Right cardiac atrium (tissue), 5 donors: ENCODE data around the gene SPATA31E1. TPM values are rescaled to one million over a fixed set of nuclear protein-coding genes. Genes with fewer than 3 reads are reported as not detected.

Source experiments
- ATAC-seq, 2 donors: fragments of 200-7000 bp; cut with Tn5 transposase; one replicate each; pipeline versions ENCODE4 v1.8.0 to v1.9.1; 2020; ENCODE audit warnings: moderate library complexity in 2 of 2, mild to moderate bottlenecking in 1 of 2
- DNase-seq, 3 donors: peaks; one replicate each; pipeline ENCODE4 v3.0.0-alpha.2; 2020
- H3K27ac ChIP-seq: one replicate; pipeline ENCODE4 v1.5.1; 2013; ENCODE audit warnings: mild to moderate bottlenecking, low read length, control low read depth, moderate library complexity
- H3K27me3 ChIP-seq: one replicate; pipeline ENCODE4 v1.6.1; 2013; ENCODE audit not compliant: control insufficient read depth, insufficient read depth
- H3K4me1 ChIP-seq: one replicate; pipeline ENCODE4 v1.6.1; 2013; ENCODE audit warnings: low read length; ENCODE audit not compliant: control insufficient read depth, insufficient read depth
- H3K4me3 ChIP-seq: one replicate; pipeline ENCODE4 v1.5.1; 2013; ENCODE audit warnings: low read length, control low read depth
- H3K9me3 ChIP-seq: one replicate; pipeline ENCODE4 v1.6.1; 2013; ENCODE audit warnings: low read length; ENCODE audit not compliant: control insufficient read depth
- WGBS: extraction: QIAGEN DNeasy Blood & Tissue Kit; methylation state at CpG from one replicate; pipeline ENCODE4 v1.1.7; 2013; 5-methylcytosine and 5-hydroxymethylcytosine counted together
- intact Hi-C, 4 donors: fragments of 100-400 bp; cut with DNase I; formaldehyde crosslinking; loops; one replicate each; pipeline versions ENCODE4 v1.11.0 to v1.14.0; 2022 to 2023
- polyA plus RNA-seq: library from polyadenylated mRNA; stranded (reverse); fragments of 200-250 nt; gene quantifications from one replicate; pipeline ENCODE4 v1.2.3, GENCODE V29; 2013
- total RNA-seq, 4 donors: library from RNA; stranded (reverse); fragmentation: NEBNext Ultra II Directional; extraction: Animal tissue kit (Norgen Biotek cat#: 25700); gene quantifications; one replicate each; pipeline ENCODE4 v1.2.1, GENCODE V29; 2021
- donor health status: healthy with polysubstance abuse.
- donor health status: DM: no; HTN: yes; CAD: no.
- donor health status: DM: no; HTN: no; CAD: no.
- donor health status: DM: no; HTN: yes; CAD: no; lungs with severe emphysema.
- donor health status: DM: yes; HTN: yes; CAD: no.

SPATA31E1 gene
- total and polyA plus RNA-seq, 5 donors: not detected

- no peaks in the 10 kb centered on the region for H3K9me3 ChIP-seq
- no peak overlapping the region for H3K27ac ChIP-seq
- 79% methylated on average over 7 of the region's 7 CpGs for WGBS
- no peak for DNase-seq
- intact Hi-C loops: no loop called here
- H3K27me3 ChIP-seq: no peaks in the 10 kb centered on the region
- H3K4me1 ChIP-seq: no peaks in the 10 kb centered on the region
- no peak overlapping the region for H3K4me3 ChIP-seq
- no peak for ATAC-seq
Observed at GRCh38 chr9:87853302-87853701, 29.4 kb upstream of the SPATA31E1 start.

GRCh38 chr9:87853876-87854579 is 28.6 kb upstream of the SPATA31E1 start:
- Histone ChIP-seq H3K4me1 (no peaks in the 10 kb centered on the region), H3K9me3 (no peaks in the 10 kb centered on the region), H3K27ac (no peak overlapping the region), H3K27me3 (no peaks in the 10 kb centered on the region), H3K4me3 (no peak overlapping the region)
- DNase-seq (no peak), ATAC-seq (no peak)
- intact Hi-C loops: no loop called here
- 83% methylated on average over 3 of the region's 3 CpGs for WGBS

GRCh38 chr9:87854580-87854955 is 28.1 kb upstream of the SPATA31E1 start:
- H3K27me3 ChIP-seq: no peaks in the 10 kb centered on the region
- intact Hi-C loops: no loop called here
- H3K4me1 ChIP-seq: no peaks in the 10 kb centered on the region
- no peak overlapping the region for H3K4me3 ChIP-seq
- no peak overlapping the region for H3K27ac ChIP-seq
- no peak for DNase-seq
- no peak for ATAC-seq
- WGBS: 50% methylated on average over 5 of the region's 5 CpGs
- H3K9me3 ChIP-seq: no peaks in the 10 kb centered on the region

GRCh38 chr9:87855061-87855460 is 27.6 kb upstream of the SPATA31E1 start:
- ATAC-seq (no peak), DNase-seq (no peak)
- Histone ChIP-seq H3K27me3 (no peaks in the 10 kb centered on the region), H3K27ac (no peak overlapping the region), H3K4me3 (no peak overlapping the region), H3K9me3 (no peaks in the 10 kb centered on the region), H3K4me1 (no peaks in the 10 kb centered on the region)
- intact Hi-C loops: no loop called here
- WGBS: 83% methylated on average over 3 of the region's 3 CpGs

GRCh38 chr9:87857141-87857947 is 25.3 kb upstream of the SPATA31E1 start:
- no peaks in the 10 kb centered on the region for H3K9me3 ChIP-seq
- ATAC-seq (no peak), DNase-seq (no peak)
- intact Hi-C loops: no loop called here
- no peaks in the 10 kb centered on the region for H3K27me3 ChIP-seq
- no peaks in the 10 kb centered on the region for H3K4me1 ChIP-seq
- no peak overlapping the region for H3K4me3 ChIP-seq
- 88% methylated on average over 29 of the region's 29 CpGs for WGBS
- H3K27ac ChIP-seq: no peak overlapping the region

- no peak for ATAC-seq
- Histone ChIP-seq H3K27ac (no peak overlapping the region), H3K27me3 (no peaks in the 10 kb centered on the region), H3K4me3 (no peak overlapping the region), H3K9me3 (no peaks in the 10 kb centered on the region), H3K4me1 (no peaks in the 10 kb centered on the region)
- WGBS: 94% methylated on average over 8 of the region's 8 CpGs
- DNase-seq: no peak
- intact Hi-C loops: no loop called here
Observed at GRCh38 chr9:87857948-87858335, 24.7 kb upstream of the SPATA31E1 start.

GRCh38 chr9:87859137-87859536 is 23.5 kb upstream of the SPATA31E1 start:
- Histone ChIP-seq H3K4me3 (no peak overlapping the region), H3K9me3 (no peaks in the 10 kb centered on the region), H3K4me1 (no peaks in the 10 kb centered on the region), H3K27me3 (no peaks in the 10 kb centered on the region), H3K27ac (no peak overlapping the region)
- DNase-seq: no peak
- intact Hi-C loops: no loop called here
- ATAC-seq: no peak
- 97% methylated on average over 27 of the region's 27 CpGs for WGBS

- no peak for DNase-seq
- ATAC-seq: no peak
- H3K27me3 ChIP-seq: no peaks in the 10 kb centered on the region
- no peak overlapping the region for H3K27ac ChIP-seq
- intact Hi-C loops: no loop called here
- H3K4me1 ChIP-seq: no peaks in the 10 kb centered on the region
- WGBS: 80% methylated on average over 11 of the region's 11 CpGs
- H3K4me3 ChIP-seq: no peak overlapping the region
- H3K9me3 ChIP-seq: no peaks in the 10 kb centered on the region
Observed at GRCh38 chr9:87859786-87860185, 22.9 kb upstream of the SPATA31E1 start.

GRCh38 chr9:87861332-87861731 is 21.3 kb upstream of the SPATA31E1 start:
- Histone ChIP-seq H3K4me1 (no peaks in the 10 kb centered on the region), H3K4me3 (no peak overlapping the region), H3K27ac (no peak overlapping the region), H3K9me3 (no peaks in the 10 kb centered on the region), H3K27me3 (no peaks in the 10 kb centered on the region)
- WGBS: 94% methylated on average over 1 of the region's 1 CpG
- ATAC-seq: no peak
- no peak for DNase-seq
- intact Hi-C loops: no loop called here

GRCh38 chr9:87862536-87863268 is 20.0 kb upstream of the SPATA31E1 start:
- no peaks in the 10 kb centered on the region for H3K27me3 ChIP-seq
- H3K4me3 ChIP-seq: no peak overlapping the region
- ATAC-seq: no peak
- no peak for DNase-seq
- H3K9me3 ChIP-seq: no peaks in the 10 kb centered on the region
- intact Hi-C loops: no loop called here
- H3K27ac ChIP-seq: no peak overlapping the region
- H3K4me1 ChIP-seq: no peaks in the 10 kb centered on the region
- 67% methylated on average over 7 of the region's 7 CpGs for WGBS

GRCh38 chr9:87863882-87864465 is 18.7 kb upstream of the SPATA31E1 start:
- intact Hi-C loops: no loop called here
- no peaks in the 10 kb centered on the region for H3K27me3 ChIP-seq
- WGBS: 79% methylated on average over 6 of the region's 6 CpGs
- no peak for DNase-seq
- H3K27ac ChIP-seq: no peak overlapping the region
- no peak overlapping the region for H3K4me3 ChIP-seq
- no peak for ATAC-seq
- H3K9me3 ChIP-seq: no peaks in the 10 kb centered on the region
- H3K4me1 ChIP-seq: no peaks in the 10 kb centered on the region
